ENCODE measurements around the gene PDE3A. TPM values are rescaled to one million over a fixed set of nuclear protein-coding genes. Genes with fewer than 3 reads are reported as not detected.

Gene PDE3A
- total and polyA plus RNA-seq, 2 experiments from 2014 or later: 11.1 to 61.6 TPM

- no peaks in the 10 kb centered on the region for H3K9me2 ChIP-seq (replicated peaks; ENCODE audit: insufficient read depth)
- 66% methylated on average over 3 of the region's 3 CpGs for WGBS (ENCODE audit: low lambda C conversion rate, missing lambda C conversion rate)
- DNase-seq (ENCODE audit: low spot score): peak; percentile 56
Observed at GRCh38 chr12:20646239-20646827, 278.0 kb downstream of the PDE3A start.

DNA sequence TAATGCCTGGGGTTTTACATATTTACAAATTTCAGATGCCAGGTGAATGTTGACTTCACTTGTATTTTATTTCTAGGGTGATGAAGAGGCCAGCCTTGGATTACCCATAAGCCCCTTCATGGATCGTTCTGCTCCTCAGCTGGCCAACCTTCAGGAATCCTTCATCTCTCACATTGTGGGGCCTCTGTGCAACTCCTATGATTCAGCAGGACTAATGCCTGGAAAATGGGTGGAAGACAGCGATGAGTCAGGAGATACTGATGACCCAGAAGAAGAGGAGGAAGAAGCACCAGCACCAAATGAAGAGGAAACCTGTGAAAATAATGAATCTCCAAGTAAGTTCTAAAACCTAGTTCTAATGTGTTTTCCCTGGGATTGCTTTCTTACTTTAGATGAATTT lies 285.5 kb downstream of the PDE3A start:
- no peak for DNase-seq (ENCODE audit: low spot score)
- Histone ChIP-seq H3K4me1 (ENCODE audit: insufficient read depth) (no peaks in the 10 kb centered on the region), H3K9me3 (ENCODE audit: low read depth) (no peaks in the 10 kb centered on the region), H3K79me2 (no peaks in the 10 kb centered on the region), H3K36me3 (replicated peaks; ENCODE audit: insufficient read depth, low read depth) (no peaks in the 10 kb centered on the region), H3K9me2 (replicated peaks; ENCODE audit: insufficient read depth) (no peaks in the 10 kb centered on the region), H2AFZ (no peak overlapping the region), H3K27ac (no peak overlapping the region), H4K20me1 (ENCODE audit: insufficient read depth, poor library complexity, severe bottlenecking) (no peaks in the 10 kb centered on the region), H3K4me3 (no peak overlapping the region), H3K4me2 (no peak overlapping the region), H3K27me3 (no peaks in the 10 kb centered on the region)
- 94% methylated on average over 2 of the region's 2 CpGs for WGBS (ENCODE audit: low lambda C conversion rate, missing lambda C conversion rate)
- TF ChIP-seq, protein P1, sequence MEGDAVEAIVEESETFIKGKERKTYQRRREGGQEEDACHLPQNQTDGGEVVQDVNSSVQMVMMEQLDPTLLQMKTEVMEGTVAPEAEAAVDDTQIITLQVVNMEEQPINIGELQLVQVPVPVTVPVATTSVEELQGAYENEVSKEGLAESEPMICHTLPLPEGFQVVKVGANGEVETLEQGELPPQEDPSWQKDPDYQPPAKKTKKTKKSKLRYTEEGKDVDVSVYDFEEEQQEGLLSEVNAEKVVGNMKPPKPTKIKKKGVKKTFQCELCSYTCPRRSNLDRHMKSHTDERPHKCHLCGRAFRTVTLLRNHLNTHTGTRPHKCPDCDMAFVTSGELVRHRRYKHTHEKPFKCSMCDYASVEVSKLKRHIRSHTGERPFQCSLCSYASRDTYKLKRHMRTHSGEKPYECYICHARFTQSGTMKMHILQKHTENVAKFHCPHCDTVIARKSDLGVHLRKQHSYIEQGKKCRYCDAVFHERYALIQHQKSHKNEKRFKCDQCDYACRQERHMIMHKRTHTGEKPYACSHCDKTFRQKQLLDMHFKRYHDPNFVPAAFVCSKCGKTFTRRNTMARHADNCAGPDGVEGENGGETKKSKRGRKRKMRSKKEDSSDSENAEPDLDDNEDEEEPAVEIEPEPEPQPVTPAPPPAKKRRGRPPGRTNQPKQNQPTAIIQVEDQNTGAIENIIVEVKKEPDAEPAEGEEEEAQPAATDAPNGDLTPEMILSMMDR (IDR thresholded peaks at IDR 0.05; ENCODE audit: poor library complexity): no peak
- TF ChIP-seq EZH2 (IDR thresholded peaks at IDR 0.05; ENCODE audit: borderline replicate concordance): no peak
- TF ChIP-seq EZH2phosphoT487 (IDR thresholded peaks at IDR 0.05; ENCODE audit: low read depth, severe bottlenecking, unreplicated experiment): no peak

More at GRCh38 chr12:20646239-20646827, 278.0 kb downstream of the PDE3A start:
- Histone ChIP-seq H4K20me1 (ENCODE audit: insufficient read depth, poor library complexity, severe bottlenecking) (no peaks in the 10 kb centered on the region), H3K4me3 (no peak overlapping the region), H3K4me2 (no peak overlapping the region), H2AFZ (no peak overlapping the region), H3K27ac (no peak overlapping the region), H3K4me1 (ENCODE audit: insufficient read depth) (no peaks in the 10 kb centered on the region), H3K9me3 (ENCODE audit: low read depth) (no peaks in the 10 kb centered on the region), H3K36me3 (replicated peaks; ENCODE audit: insufficient read depth, low read depth) (no peaks in the 10 kb centered on the region), H3K27me3 (no peaks in the 10 kb centered on the region), H3K79me2 (no peaks in the 10 kb centered on the region)
- no peak for TF ChIP-seq EZH2phosphoT487 (IDR thresholded peaks at IDR 0.05; ENCODE audit: low read depth, severe bottlenecking, unreplicated experiment)
- TF ChIP-seq, protein P1 (IDR thresholded peaks at IDR 0.05; ENCODE audit: poor library complexity): peak; percentile 62

GRCh38 chr12:20656600-20656999 lies 288.3 kb downstream of the PDE3A start:
- no peaks in the 10 kb centered on the region for H3K36me3 ChIP-seq (replicated peaks; ENCODE audit: insufficient read depth, low read depth)
- H3K4me1 ChIP-seq (ENCODE audit: insufficient read depth): no peaks in the 10 kb centered on the region
- H3K27me3 ChIP-seq: no peaks in the 10 kb centered on the region
- WGBS (ENCODE audit: low lambda C conversion rate, missing lambda C conversion rate): 36% methylated on average over 1 of the region's 1 CpG
- no peak overlapping the region for H3K4me3 ChIP-seq
- H3K27ac ChIP-seq: no peak overlapping the region
- H3K9me2 ChIP-seq (replicated peaks; ENCODE audit: insufficient read depth): no peaks in the 10 kb centered on the region
- no peaks in the 10 kb centered on the region for H3K79me2 ChIP-seq
- H2AFZ ChIP-seq: no peak overlapping the region
- H4K20me1 ChIP-seq (ENCODE audit: insufficient read depth, poor library complexity, severe bottlenecking): no peaks in the 10 kb centered on the region
- H3K9me3 ChIP-seq (ENCODE audit: low read depth): peaks cover 9% of the 10 kb centered on the region
- TF ChIP-seq, protein P1 (IDR thresholded peaks at IDR 0.05; ENCODE audit: poor library complexity): no peak
- TF ChIP-seq EZH2 (IDR thresholded peaks at IDR 0.05; ENCODE audit: borderline replicate concordance) (no peak), EZH2phosphoT487 (IDR thresholded peaks at IDR 0.05; ENCODE audit: low read depth, severe bottlenecking, unreplicated experiment) (no peak)
- no peak for DNase-seq (ENCODE audit: low spot score)
- no peak overlapping the region for H3K4me2 ChIP-seq

Data from hepatocyte (in vitro differentiated cells).